Measurements from ENCODE around the gene NME4. TPM values are rescaled to one million over a fixed set of nuclear protein-coding genes. Genes with fewer than 3 reads are reported as not detected.

The NME4 gene
- total RNA-seq, 2 donors from 2014 or later = 68.7 to 91.2 TPM

DNA sequence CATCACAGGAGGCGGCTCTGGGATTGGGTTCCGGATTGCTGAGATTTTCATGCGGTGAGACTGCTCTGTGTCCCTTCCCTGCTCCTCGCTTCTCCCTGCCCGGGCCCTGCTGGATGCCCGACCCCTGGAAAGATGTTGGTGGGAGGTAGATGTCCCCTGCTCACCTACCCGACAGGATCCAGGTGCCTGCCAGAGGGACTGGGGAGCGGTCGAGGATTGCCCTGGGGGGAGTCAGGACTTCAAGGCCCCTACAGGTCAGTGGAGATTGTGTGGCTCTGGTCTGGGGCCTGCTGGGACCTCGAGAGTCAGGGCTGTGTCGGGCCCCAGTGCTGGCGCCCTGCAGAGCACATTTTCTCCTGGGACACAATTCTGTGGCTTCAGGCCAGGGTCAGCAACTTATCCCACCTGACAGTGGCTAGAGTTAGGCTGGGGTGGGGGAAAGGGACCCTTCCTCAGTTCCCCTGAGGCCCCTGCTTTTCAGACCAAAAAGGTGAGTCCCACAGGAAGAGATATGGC, 8.0 kb downstream of the NME4 start:
- Histone ChIP-seq H3K4me3 (no peak overlapping the region), H3K4me1 (ENCODE audit: control insufficient read depth in 1 of 2, low read depth in 2 of 2) (peaks cover 0 to 19% of the 10 kb centered on the region in 2 donors), H3K36me3 (no peaks in the 10 kb centered on the region), H3K27ac (no peak overlapping the region), H3K27me3 (replicated peaks; ENCODE audit: insufficient read depth) (no peaks in the 10 kb centered on the region), H3K9me3 (no peaks in the 10 kb centered on the region)
- ATAC-seq (ENCODE audit: insufficient number of reproducible peaks, low FRiP score, low read depth) = no peak
- no peak for DNase-seq (ENCODE audit: low spot score)
- TF ChIP-seq CTCF (IDR thresholded peaks at IDR 0.05) = no peak

- H3K27ac ChIP-seq = no peak overlapping the region
- peaks cover 0 to 11% of the 10 kb centered on the region in 2 donors for H3K4me1 ChIP-seq (ENCODE audit: control insufficient read depth in 1 of 2, low read depth in 2 of 2)
- no peaks in the 10 kb centered on the region for H3K9me3 ChIP-seq
- no peak overlapping the region for H3K4me3 ChIP-seq
- ATAC-seq (ENCODE audit: insufficient number of reproducible peaks, low FRiP score, low read depth) (no peak), DNase-seq (ENCODE audit: low spot score) (no peak)
- H3K36me3 ChIP-seq = peaks cover 2% of the 10 kb centered on the region
- no peak for TF ChIP-seq CTCF (IDR thresholded peaks at IDR 0.05)
- no peaks in the 10 kb centered on the region for H3K27me3 ChIP-seq (replicated peaks; ENCODE audit: insufficient read depth)
Measured at GRCh38 chr16:405548-406506, 8.8 kb downstream of the NME4 start.

- ATAC-seq (ENCODE audit: insufficient number of reproducible peaks, low FRiP score, low read depth) = no peak
- no peak for TF ChIP-seq CTCF (IDR thresholded peaks at IDR 0.05)
- no peak overlapping the region for H3K27ac ChIP-seq
- no peaks in the 10 kb centered on the region for H3K27me3 ChIP-seq (replicated peaks; ENCODE audit: insufficient read depth)
- H3K4me1 ChIP-seq (ENCODE audit: control insufficient read depth in 1 of 2, low read depth in 2 of 2) = peaks cover 0 to 2% of the 10 kb centered on the region in 2 donors
- H3K36me3 ChIP-seq = peaks cover 6% of the 10 kb centered on the region
- no peak overlapping the region for H3K4me3 ChIP-seq
- H3K9me3 ChIP-seq = no peaks in the 10 kb centered on the region
- DNase-seq (ENCODE audit: low spot score) = no peak
Measured at GRCh38 chr16:407253-407652, 10.3 kb downstream of the NME4 start.

GRCh38 chr16:410516-411178, 13.6 kb downstream of the NME4 start:
- ATAC-seq (ENCODE audit: insufficient number of reproducible peaks, low FRiP score, low read depth) (no peak), DNase-seq (ENCODE audit: low spot score) (no peak)
- H3K27ac ChIP-seq = no peak overlapping the region
- H3K9me3 ChIP-seq = no peaks in the 10 kb centered on the region
- H3K27me3 ChIP-seq (replicated peaks; ENCODE audit: insufficient read depth) = no peaks in the 10 kb centered on the region
- no peak overlapping the region for H3K4me3 ChIP-seq
- no peaks in the 10 kb centered on the region for H3K4me1 ChIP-seq (ENCODE audit: control insufficient read depth in 1 of 2, low read depth in 2 of 2)
- peaks cover 6% of the 10 kb centered on the region for H3K36me3 ChIP-seq
- TF ChIP-seq CTCF (IDR thresholded peaks at IDR 0.05) = no peak

Data from thoracic aorta (tissue), 2 donors.